NB4 (cell line): ENCODE measurements around the gene KCNIP4.

Experiments
- DNase-seq: peaks from one replicate; pipeline ENCODE4 v3.0.0; 2010; ENCODE audit warnings: low read depth
- H3K4me3 ChIP-seq: one replicate; pipeline ENCODE4 v1.5.1; 2011; ENCODE audit warnings: mild to moderate bottlenecking, low read depth, low read length, moderate library complexity
- MYC ChIP-seq: IDR thresholded peaks from 2 replicates; pipeline ENCODE4 v1.6.1; 2011; ENCODE audit warnings: low read depth, low read length
- POLR2A ChIP-seq: IDR thresholded peaks from 2 replicates; pipeline ENCODE4 v1.6.1; 2011; ENCODE audit warnings: mild to moderate bottlenecking; ENCODE audit not compliant: insufficient read length; ENCODE audit errors: extremely low read depth
- TF ChIP-seq, protein P1 (sequence below): IDR thresholded peaks from 2 replicates; pipeline ENCODE4 v1.6.1; 2011; ENCODE audit warnings: low read depth, low read length
- TF ChIP-seq, protein P2 (sequence below): IDR thresholded peaks from one replicate; pipeline ENCODE4 v1.5.1; 2012; ENCODE audit warnings: low read depth, low read length

Gene KCNIP4

DNA sequence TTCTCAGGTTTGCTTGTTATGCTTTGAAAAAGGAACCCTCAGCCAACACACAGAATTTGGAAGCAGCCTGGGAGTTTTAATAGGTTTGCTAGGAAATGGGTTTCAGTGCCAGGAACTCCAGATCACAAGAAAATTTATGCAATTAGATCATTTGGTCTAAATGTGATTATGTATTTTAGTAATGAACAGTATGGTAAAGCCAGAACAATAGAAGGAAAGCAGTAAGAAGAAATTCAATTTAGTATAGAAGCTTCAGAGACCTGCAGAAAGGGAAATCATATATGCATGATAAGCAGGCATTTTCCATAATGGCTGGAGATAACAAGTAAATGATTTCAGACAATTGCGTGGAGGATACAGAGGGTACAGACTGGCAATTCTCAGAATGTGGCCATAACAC is 184.7 kb downstream of the KCNIP4 start:
- H3K4me3 ChIP-seq, result no peak overlapping the region
- no peak for TF ChIP-seq POLR2A
- TF ChIP-seq, protein P1, sequence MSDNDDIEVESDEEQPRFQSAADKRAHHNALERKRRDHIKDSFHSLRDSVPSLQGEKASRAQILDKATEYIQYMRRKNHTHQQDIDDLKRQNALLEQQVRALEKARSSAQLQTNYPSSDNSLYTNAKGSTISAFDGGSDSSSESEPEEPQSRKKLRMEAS, result no peak
- TF ChIP-seq MYC, result no peak
- TF ChIP-seq, protein P2, sequence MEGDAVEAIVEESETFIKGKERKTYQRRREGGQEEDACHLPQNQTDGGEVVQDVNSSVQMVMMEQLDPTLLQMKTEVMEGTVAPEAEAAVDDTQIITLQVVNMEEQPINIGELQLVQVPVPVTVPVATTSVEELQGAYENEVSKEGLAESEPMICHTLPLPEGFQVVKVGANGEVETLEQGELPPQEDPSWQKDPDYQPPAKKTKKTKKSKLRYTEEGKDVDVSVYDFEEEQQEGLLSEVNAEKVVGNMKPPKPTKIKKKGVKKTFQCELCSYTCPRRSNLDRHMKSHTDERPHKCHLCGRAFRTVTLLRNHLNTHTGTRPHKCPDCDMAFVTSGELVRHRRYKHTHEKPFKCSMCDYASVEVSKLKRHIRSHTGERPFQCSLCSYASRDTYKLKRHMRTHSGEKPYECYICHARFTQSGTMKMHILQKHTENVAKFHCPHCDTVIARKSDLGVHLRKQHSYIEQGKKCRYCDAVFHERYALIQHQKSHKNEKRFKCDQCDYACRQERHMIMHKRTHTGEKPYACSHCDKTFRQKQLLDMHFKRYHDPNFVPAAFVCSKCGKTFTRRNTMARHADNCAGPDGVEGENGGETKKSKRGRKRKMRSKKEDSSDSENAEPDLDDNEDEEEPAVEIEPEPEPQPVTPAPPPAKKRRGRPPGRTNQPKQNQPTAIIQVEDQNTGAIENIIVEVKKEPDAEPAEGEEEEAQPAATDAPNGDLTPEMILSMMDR, result no peak
- DNase-seq, result no peak

DNA sequence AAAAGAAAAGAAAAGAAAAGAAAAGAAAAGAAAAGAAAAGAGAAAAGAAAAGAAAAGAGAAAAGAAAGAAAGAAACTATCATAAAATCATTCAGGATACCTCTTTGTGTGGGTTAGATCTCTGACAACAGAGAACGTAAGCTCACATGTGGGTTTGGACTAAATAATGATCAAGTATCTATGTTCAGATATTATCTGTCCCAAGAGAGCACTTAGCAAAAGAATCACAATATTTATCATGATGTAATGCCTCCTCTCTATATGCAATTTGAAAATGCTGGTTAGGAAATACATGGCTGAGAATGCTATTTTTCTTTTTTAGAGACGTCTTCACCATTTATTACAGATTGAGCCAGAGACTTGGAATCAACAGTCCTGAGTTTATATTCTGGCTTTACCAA is 191.3 kb downstream of the KCNIP4 start:
- TF ChIP-seq, protein P2, result no peak
- TF ChIP-seq, protein P1, result no peak
- no peak for TF ChIP-seq POLR2A
- TF ChIP-seq MYC, result no peak
- H3K4me3 ChIP-seq, result no peak overlapping the region
- DNase-seq, result no peak

DNA sequence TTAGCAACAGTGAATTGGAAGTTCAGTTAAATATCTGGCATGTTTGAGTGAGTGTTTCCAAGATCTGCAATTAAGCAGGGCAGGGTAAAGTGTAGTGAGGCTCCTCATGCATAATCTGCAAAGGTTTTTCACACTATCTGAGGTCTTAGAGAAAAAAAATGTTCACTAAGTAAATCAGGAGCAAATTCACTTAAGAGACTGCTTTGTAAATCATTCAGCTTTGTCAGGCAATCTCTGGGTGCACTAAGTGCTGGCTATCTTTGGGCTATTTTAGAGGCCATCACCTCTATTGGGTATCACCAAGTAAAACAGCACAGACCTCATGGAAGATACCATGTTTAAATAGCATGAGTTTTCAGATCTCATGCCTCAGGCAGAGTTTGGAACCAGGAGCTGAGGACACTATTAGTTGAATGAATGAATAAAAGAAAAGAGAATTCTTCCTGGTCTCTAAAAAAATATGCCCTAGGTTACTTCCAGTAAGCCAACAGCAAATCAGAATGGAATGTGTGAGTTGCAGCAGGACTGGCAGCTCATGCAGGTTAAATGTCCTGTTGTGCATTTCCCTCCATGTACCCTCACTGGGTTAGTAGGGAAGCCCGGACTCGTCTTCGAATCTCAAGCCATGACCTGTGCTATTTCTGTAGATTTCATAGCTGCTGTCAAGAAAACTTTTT is 195.3 kb downstream of the KCNIP4 start:
- no peak for DNase-seq

DNA sequence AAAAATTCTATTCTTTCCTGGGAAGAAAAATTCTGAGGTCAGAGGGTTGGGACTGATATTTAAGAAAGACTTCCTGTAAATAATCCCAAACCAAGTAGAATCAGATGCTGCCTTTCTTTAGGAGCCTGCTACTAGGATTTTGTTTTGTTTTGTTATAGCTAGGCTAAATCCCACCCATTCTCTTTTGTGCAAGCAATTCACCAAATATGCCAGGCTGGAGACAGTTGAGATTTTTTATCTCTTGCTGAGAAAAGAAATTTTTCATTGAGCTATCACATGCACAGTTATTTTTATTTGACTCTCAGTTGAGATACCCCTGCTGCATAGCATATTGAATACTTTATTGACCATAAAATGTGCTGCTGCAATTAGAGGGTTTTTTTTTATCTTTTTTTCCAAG is 196.0 kb downstream of the KCNIP4 start:
- no peak overlapping the region for H3K4me3 ChIP-seq
- TF ChIP-seq, protein P2, result no peak
- TF ChIP-seq MYC, result no peak
- no peak for TF ChIP-seq POLR2A
- TF ChIP-seq, protein P1, result no peak

More for the DNA sequence above, 195.3 kb downstream of the KCNIP4 start:
- no peak overlapping the region for H3K4me3 ChIP-seq
- no peak for TF ChIP-seq POLR2A
- no peak for TF ChIP-seq MYC
- TF ChIP-seq, protein P1, result no peak
- TF ChIP-seq, protein P2, result no peak

DNA sequence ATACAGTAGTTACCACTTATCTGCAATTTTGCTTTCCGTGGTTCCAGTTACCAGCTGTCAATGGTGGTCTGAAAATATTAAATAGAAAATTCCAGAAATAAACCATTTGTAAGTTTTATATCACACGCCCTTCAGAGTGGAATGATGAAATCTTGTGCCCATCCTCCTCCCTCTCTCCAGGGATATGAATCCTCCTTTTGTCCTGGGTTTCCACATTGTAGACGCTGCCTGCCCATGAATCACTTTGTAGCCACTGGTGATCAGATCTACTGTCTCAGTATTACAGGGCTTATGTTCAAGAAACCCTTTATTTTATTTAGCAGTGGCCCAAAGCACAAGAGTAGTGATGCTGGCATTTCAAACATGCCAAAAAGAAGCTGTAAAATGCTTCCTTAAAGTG is 198.6 kb downstream of the KCNIP4 start:
- TF ChIP-seq MYC (no peak), POLR2A (no peak)
- TF ChIP-seq, protein P1, result no peak
- TF ChIP-seq, protein P2, result no peak
- no peak for DNase-seq

More for the DNA sequence above, 196.0 kb downstream of the KCNIP4 start:
- DNase-seq, result no peak

More for the DNA sequence above, 198.6 kb downstream of the KCNIP4 start:
- H3K4me3 ChIP-seq, result no peak overlapping the region
